Thyroid gland (tissue), 4 donors: ENCODE data around the gene PITPNB.

Experiments used
- CTCF ChIP-seq, 6 experiments: fragments of 200-600 bp in 3 of 6; fragments of 450-650 bp in 3 of 6; sonication (generic) in 3 of 6; IDR thresholded peaks; one replicate each; pipeline ENCODE4 v1.5.1; 2016 to 2019; ENCODE audit warnings: antibody characterized with exemption in 6 of 6, mild to moderate bottlenecking in 2 of 6, inconsistent platforms in 1 of 6, moderate library complexity in 1 of 6
- POLR2A ChIP-seq, 2 donors: fragments of 450-650 bp; IDR thresholded peaks; one replicate each; pipeline ENCODE4 v1.6.1; 2017; ENCODE audit warnings: antibody characterized with exemption in 2 of 2, mild to moderate bottlenecking in 2 of 2, moderate library complexity in 1 of 2

DNA sequence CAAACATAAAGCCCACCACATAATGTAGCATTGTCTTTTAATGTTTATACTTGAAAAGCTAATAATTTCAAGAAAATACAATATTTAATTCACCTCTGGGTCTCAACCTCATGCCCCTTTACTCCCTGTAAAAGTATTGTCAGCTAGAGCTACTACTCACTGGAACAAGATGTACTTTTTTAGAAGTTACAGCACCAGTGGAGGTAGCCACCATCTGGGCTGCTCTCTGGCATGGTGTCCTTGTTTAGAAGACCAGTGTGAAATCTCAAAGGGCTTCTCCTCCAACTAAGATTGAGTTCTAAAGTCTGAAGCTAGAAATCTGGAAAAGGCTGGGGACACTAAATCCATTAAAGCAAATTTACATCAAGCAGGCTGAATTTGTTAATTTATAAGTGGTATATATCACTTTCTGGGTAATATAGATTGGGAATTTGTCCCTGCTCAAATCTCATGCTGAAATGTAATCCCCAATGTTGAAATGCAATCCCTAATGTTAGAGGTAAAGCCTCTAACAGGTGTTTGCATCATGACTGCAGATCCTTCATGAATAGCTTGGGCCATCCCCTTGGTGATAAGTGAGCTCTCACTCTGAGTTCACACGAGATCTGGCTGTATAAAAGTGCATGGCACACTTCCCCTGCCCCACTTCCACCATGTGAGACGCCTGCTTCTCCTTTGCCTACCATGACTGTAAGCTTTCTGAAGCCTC lies 47.6 kb downstream of the PITPNB start:
- TF ChIP-seq CTCF (IDR thresholded peaks at IDR 0.05) (no peak), POLR2A (IDR thresholded peaks at IDR 0.05) (no peak)
